ENCODE data around the gene CLEC19A. TPM values are rescaled to one million over a fixed set of nuclear protein-coding genes. Genes with fewer than 3 reads are reported as not detected.

The CLEC19A gene
- total and polyA plus RNA-seq, 2 experiments from 2014 or later, result not detected

GRCh38 chr16:19348125-19348524, 62.6 kb downstream of the CLEC19A start:
- TF ChIP-seq STAT1 (IDR thresholded peaks at IDR 0.05; ENCODE audit: unreplicated experiment), result no peak
- no peak for TF ChIP-seq ETS1 (IDR thresholded peaks at IDR 0.05)
- TF ChIP-seq EZH2phosphoT487 (IDR thresholded peaks at IDR 0.05; ENCODE audit: unreplicated experiment), result no peak
- no peak for TF ChIP-seq ZNF331 (CRISPR knock-in tag; IDR thresholded peaks at IDR 0.05; ENCODE audit: low read depth)
- no peak for TF ChIP-seq REST (IDR thresholded peaks at IDR 0.05; ENCODE audit: unreplicated experiment)
- no peak for TF ChIP-seq CTCF (conservative IDR thresholded peaks at IDR 0.05; ENCODE audit: low read depth in 2 of 2)
- TF ChIP-seq ZNF114 (CRISPR knock-in tag; IDR thresholded peaks at IDR 0.05), result no peak
- TF ChIP-seq CREB1 (CRISPR knock-in tag; IDR thresholded peaks at IDR 0.05; ENCODE audit: low read depth), result no peak
- TF ChIP-seq, protein P1, sequence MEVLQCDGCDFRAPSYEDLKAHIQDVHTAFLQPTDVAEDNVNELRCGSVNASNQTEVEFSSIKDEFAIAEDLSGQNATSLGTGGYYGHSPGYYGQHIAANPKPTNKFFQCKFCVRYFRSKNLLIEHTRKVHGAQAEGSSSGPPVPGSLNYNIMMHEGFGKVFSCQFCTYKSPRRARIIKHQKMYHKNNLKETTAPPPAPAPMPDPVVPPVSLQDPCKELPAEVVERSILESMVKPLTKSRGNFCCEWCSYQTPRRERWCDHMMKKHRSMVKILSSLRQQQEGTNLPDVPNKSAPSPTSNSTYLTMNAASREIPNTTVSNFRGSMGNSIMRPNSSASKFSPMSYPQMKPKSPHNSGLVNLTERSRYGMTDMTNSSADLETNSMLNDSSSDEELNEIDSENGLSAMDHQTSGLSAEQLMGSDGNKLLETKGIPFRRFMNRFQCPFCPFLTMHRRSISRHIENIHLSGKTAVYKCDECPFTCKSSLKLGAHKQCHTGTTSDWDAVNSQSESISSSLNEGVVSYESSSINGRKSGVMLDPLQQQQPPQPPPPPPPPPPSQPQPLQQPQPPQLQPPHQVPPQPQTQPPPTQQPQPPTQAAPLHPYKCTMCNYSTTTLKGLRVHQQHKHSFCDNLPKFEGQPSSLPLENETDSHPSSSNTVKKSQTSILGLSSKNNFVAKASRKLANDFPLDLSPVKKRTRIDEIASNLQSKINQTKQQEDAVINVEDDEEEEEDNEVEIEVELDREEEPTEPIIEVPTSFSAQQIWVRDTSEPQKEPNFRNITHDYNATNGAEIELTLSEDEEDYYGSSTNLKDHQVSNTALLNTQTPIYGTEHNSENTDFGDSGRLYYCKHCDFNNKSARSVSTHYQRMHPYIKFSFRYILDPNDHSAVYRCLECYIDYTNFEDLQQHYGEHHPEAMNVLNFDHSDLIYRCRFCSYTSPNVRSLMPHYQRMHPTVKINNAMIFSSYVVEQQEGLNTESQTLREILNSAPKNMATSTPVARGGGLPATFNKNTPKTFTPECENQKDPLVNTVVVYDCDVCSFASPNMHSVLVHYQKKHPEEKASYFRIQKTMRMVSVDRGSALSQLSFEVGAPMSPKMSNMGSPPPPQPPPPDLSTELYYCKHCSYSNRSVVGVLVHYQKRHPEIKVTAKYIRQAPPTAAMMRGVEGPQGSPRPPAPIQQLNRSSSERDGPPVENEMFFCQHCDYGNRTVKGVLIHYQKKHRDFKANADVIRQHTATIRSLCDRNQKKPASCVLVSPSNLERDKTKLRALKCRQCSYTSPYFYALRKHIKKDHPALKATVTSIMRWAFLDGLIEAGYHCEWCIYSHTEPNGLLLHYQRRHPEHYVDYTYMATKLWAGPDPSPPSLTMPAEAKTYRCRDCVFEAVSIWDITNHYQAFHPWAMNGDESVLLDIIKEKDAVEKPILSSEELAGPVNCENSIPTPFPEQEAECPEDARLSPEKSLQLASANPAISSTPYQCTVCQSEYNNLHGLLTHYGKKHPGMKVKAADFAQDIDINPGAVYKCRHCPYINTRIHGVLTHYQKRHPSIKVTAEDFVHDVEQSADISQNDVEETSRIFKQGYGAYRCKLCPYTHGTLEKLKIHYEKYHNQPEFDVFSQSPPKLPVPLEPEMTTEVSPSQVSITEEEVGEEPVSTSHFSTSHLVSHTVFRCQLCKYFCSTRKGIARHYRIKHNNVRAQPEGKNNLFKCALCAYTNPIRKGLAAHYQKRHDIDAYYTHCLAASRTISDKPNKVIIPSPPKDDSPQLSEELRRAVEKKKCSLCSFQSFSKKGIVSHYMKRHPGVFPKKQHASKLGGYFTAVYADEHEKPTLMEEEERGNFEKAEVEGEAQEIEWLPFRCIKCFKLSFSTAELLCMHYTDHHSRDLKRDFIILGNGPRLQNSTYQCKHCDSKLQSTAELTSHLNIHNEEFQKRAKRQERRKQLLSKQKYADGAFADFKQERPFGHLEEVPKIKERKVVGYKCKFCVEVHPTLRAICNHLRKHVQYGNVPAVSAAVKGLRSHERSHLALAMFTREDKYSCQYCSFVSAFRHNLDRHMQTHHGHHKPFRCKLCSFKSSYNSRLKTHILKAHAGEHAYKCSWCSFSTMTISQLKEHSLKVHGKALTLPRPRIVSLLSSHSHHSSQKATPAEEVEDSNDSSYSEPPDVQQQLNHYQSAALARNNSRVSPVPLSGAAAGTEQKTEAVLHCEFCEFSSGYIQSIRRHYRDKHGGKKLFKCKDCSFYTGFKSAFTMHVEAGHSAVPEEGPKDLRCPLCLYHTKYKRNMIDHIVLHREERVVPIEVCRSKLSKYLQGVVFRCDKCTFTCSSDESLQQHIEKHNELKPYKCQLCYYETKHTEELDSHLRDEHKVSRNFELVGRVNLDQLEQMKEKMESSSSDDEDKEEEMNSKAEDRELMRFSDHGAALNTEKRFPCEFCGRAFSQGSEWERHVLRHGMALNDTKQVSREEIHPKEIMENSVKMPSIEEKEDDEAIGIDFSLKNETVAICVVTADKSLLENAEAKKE (CRISPR knock-in tag; IDR thresholded peaks at IDR 0.05), result no peak
- TF ChIP-seq JUNB (IDR thresholded peaks at IDR 0.05; ENCODE audit: unreplicated experiment), result no peak
- no peak for TF ChIP-seq EZH2 (IDR thresholded peaks at IDR 0.05; ENCODE audit: low read depth, unreplicated experiment)
- no peak for TF ChIP-seq POLR2AphosphoS5 (IDR thresholded peaks at IDR 0.05; ENCODE audit: low read depth)
- TF ChIP-seq NANOG (IDR thresholded peaks at IDR 0.05; ENCODE audit: borderline replicate concordance), result no peak

More at GRCh38 chr16:19348125-19348524, 62.6 kb downstream of the CLEC19A start:
- no peaks in the 10 kb centered on the region for H3K36me3 Mint-ChIP-seq (ENCODE audit: low read depth)
- Histone ChIP-seq H3F3A (replicated peaks; ENCODE audit: low read depth) (no peaks in the 10 kb centered on the region), H3K27ac (ENCODE audit: low read depth) (peak overlapping the region; percentile 6; the same call in 1 of the 2 replicates), H3K4me2 (peak overlapping the region; percentile 57; the same call in 1 of the 2 replicates), H3K9me2 (ENCODE audit: insufficient read depth) (no peaks in the 10 kb centered on the region), H4K20me1 (replicated peaks; ENCODE audit: insufficient read depth) (no peaks in the 10 kb centered on the region), H3K36me3 (ENCODE audit: insufficient read depth) (no peaks in the 10 kb centered on the region; the same call in 1 of the 2 replicates), H3K79me2 (replicated peaks; ENCODE audit: insufficient read depth) (no peaks in the 10 kb centered on the region), H3K4me3 (no peak overlapping the region), H3K27me3 (ENCODE audit: insufficient read depth) (no peaks in the 10 kb centered on the region), H2AFZ (peak overlapping the region; percentile 80), H3K4me1 (ENCODE audit: insufficient read depth) (peaks cover 30% of the 10 kb centered on the region)
- H3K4me1 Mint-ChIP-seq, result peaks cover 32% of the 10 kb centered on the region
- peak overlapping the region; percentile 96; the same call in 1 of the 2 replicates for H3K27ac Mint-ChIP-seq
- H3K9me3 Mint-ChIP-seq, result peaks cover 1% of the 10 kb centered on the region; the same call in 1 of the 3 replicates
- peak overlapping the region; percentile 50 for H3K4me3 Mint-ChIP-seq
- H3K27me3 Mint-ChIP-seq (ENCODE audit: insufficient read depth, low read depth, poor library complexity), result peaks cover 4% of the 10 kb centered on the region
- DNase-seq (ENCODE audit: low spot score) (no peak), ATAC-seq (no peak)
